ENCODE results near the gene OTULINL. TPM values are rescaled to one million over a fixed set of nuclear protein-coding genes. Genes with fewer than 3 reads are reported as not detected.

The OTULINL gene
- total and polyA plus RNA-seq, 2 of the 8 experiments (the other 6 are each of a cell fraction or from before 2014, with no cell fraction given), result 3.1 to 8.3 TPM

DNA sequence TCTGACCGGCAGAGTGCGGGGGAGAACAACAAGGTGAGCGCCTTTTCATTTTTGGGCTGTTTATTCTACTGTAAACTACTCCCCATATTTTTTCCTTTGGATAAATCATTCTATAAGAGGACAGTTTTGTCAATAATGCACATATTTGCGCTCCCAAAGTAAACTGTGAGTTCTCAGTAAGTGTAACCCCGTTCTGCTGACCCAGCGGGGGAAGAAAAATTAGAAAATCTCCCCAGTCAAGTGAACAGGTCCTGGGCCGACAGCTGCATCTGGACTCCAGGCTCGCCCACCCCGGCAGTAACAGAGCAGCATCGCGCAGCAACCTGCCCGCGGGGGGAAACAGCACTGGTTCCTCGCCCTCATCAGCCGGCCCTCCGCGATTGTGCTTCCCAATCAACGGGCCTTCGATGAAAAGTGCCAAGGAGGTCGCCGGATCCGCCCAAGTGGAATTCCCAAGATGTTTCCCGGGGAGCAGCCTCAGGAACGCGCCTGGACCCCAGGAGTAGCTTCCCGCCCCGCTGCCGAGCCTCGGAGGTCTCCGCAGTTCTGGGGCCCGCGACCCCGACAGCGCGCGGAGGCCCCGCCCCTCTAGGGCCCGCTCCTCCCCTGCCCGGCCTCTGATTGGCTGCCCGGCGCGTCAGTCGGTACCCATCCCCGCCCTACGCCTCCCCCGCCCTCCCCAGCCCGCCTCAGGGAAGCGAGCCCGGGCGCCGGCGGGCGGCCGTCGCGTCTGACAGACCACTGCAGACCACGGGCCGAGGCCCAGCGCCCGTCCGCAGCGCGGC is at the start of gene OTULINL (continued):
- TF ChIP-seq EGR1 (IDR thresholded peaks at IDR 0.05; ENCODE audit: borderline replicate concordance, low read depth, low read length), result no peak
- TF ChIP-seq TAF1 (IDR thresholded peaks at IDR 0.05; ENCODE audit: low read depth, low read length), result peak; percentile 58
- no peak for TF ChIP-seq FOSL1 (IDR thresholded peaks at IDR 0.05; ENCODE audit: insufficient read depth, low read depth, low read length)
- TF ChIP-seq RAD21 (IDR thresholded peaks at IDR 0.05 in 1 of 2, conservative IDR thresholded peaks at IDR 0.05 in 1 of 2; ENCODE audit: low read depth in 2 of 2, low read length in 2 of 2), result 0 out of 4 replicates have a peak, but pooled peaks of 1 of the 2 experiments have one; percentile 0
- no peak for TF ChIP-seq SIRT6 (IDR thresholded peaks at IDR 0.05; ENCODE audit: low read length)
- 0 out of 2 replicates have a peak, but pooled peaks have one; percentile 43 for TF ChIP-seq YY1 (IDR thresholded peaks at IDR 0.05; ENCODE audit: low read depth, low read length)
- TF ChIP-seq PHF8 (conservative IDR thresholded peaks at IDR 0.05; ENCODE audit: low read depth, low read length), result peak; percentile 29; the same call in 1 of the 2 replicates
- TF ChIP-seq SP4 (IDR thresholded peaks at IDR 0.05; ENCODE audit: low read length), result no peak
- TF ChIP-seq SIN3A (conservative IDR thresholded peaks at IDR 0.05 in 1 of 2, IDR thresholded peaks at IDR 0.05 in 1 of 2; ENCODE audit: low read depth in 1 of 2, low read length in 2 of 2), result no peak
- no peak for TF ChIP-seq GABPA (IDR thresholded peaks at IDR 0.05; ENCODE audit: borderline replicate concordance, insufficient read depth, low read length)
- TF ChIP-seq CHD1 (IDR thresholded peaks at IDR 0.05; ENCODE audit: low read depth, low read length), result no peak
- peak; percentile 32; the same call in 1 of the 2 replicates for TF ChIP-seq SP2 (IDR thresholded peaks at IDR 0.05; ENCODE audit: low read length)
- no peak for TF ChIP-seq MAFK (IDR thresholded peaks at IDR 0.05; ENCODE audit: low read depth, low read length)
- TF ChIP-seq JUN (IDR thresholded peaks at IDR 0.05; ENCODE audit: low read depth, low read length), result no peak
- TF ChIP-seq ASH2L (IDR thresholded peaks at IDR 0.05; ENCODE audit: low read length), result no peak
- TF ChIP-seq, protein P1, sequence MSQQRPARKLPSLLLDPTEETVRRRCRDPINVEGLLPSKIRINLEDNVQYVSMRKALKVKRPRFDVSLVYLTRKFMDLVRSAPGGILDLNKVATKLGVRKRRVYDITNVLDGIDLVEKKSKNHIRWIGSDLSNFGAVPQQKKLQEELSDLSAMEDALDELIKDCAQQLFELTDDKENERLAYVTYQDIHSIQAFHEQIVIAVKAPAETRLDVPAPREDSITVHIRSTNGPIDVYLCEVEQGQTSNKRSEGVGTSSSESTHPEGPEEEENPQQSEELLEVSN (IDR thresholded peaks at IDR 0.05), result 0 out of 2 replicates have a peak, but pooled peaks have one; percentile 39
- no peak for TF ChIP-seq KDM5A (IDR thresholded peaks at IDR 0.05; ENCODE audit: low read length)
- TF ChIP-seq TEAD4 (IDR thresholded peaks at IDR 0.05; ENCODE audit: low read depth, low read length), result no peak
- no peak for TF ChIP-seq TAF7 (optimal IDR thresholded peaks at IDR 0.05; ENCODE audit: borderline replicate concordance, low read depth, low read length)
- TF ChIP-seq, protein P2, sequence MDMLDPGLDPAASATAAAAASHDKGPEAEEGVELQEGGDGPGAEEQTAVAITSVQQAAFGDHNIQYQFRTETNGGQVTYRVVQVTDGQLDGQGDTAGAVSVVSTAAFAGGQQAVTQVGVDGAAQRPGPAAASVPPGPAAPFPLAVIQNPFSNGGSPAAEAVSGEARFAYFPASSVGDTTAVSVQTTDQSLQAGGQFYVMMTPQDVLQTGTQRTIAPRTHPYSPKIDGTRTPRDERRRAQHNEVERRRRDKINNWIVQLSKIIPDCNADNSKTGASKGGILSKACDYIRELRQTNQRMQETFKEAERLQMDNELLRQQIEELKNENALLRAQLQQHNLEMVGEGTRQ (IDR thresholded peaks at IDR 0.05; ENCODE audit: low read length), result no peak
- TF ChIP-seq HDAC6 (IDR thresholded peaks at IDR 0.05; ENCODE audit: low read depth, low read length), result no peak
- TF ChIP-seq CHD2 (IDR thresholded peaks at IDR 0.05; ENCODE audit: low read length), result peak; percentile 46; the same call in 1 of the 2 replicates
- TF ChIP-seq TBP (IDR thresholded peaks at IDR 0.05; ENCODE audit: low read depth, low read length), result 0 out of 2 replicates have a peak, but pooled peaks have one; percentile 52

Measured in H1 (cell line).